Dedifferentiated amniotic fluid mesenchymal stem cell (primary cell): ENCODE measurements around the gene GYS2.

ENCODE experiments used
- DNase-seq: peaks from one replicate; pipeline ENCODE4 v3.0.0-alpha.2; 2016; ENCODE audit errors: extremely low spot score

GYS2 gene

DNA sequence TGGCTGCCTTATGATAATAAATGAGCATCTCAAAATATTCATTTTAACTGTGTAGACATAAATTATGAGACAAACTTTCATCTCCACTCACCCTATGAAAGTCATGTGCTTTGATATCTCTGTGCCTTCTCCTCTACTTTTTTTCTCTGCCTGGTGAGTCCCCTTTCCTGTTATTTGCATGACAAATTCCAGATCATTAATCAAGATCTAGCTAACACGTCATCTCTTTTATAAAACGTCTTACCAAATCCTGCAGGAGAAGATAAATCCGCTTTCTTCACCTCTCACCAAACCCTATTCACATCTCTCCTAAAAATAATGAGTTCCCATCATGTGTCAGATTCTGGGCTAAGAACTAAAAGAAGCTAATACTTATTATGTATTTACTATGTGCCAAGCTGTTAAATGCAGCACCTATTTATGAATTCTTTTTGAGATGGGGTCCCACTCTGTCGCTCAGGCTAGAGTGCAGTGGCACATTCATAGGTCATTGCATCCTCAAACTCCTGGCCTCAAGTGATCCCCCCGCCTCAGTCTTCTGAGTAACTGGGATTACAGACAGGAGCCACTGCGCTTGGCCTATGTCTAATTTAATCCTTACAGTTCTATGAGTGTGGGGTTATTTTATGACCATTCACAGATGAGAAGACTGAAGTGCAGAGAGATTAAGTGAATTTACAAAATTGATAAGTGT is 51.9 kb downstream of the GYS2 start:
- DNase-seq: no peak

DNA sequence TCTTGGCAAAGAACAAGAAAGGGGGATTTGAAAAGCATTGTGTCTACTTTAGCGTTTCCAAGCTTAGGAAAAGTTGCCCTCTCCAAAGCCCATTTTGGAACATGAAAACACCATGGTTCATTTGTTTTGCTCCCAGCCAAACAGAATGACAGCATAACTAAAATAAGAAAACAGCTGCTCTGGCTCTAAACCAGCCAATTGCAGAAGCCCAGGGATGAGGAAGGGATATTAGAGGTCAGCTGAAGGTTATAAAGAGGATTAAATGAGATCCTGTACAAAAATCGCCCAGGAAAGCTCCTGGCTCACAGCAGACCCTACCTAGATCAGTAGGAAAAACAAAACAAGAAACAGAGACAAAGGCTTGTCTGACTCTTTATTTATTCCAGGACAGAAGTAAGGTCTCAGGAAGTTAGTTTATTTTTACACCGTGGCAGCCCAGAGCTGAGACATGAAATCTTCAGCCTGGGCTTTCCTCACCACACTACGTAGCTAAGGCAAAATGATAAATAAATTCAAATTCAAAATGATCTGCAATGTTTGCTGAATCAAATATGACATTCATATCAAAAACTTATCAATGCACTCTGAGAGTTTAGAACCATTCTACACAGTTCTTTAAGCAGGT is 52.7 kb downstream of the GYS2 start:
- DNase-seq: no peak

GRCh38 chr12:21547437-21547836 is 57.2 kb downstream of the GYS2 start:
- no peak for DNase-seq

GRCh38 chr12:21546716-21547115 is 57.9 kb downstream of the GYS2 start:
- no peak for DNase-seq

- no peak for DNase-seq
These were observed 59.1 kb downstream of the GYS2 start for GRCh38 chr12:21545557-21545956.

DNA sequence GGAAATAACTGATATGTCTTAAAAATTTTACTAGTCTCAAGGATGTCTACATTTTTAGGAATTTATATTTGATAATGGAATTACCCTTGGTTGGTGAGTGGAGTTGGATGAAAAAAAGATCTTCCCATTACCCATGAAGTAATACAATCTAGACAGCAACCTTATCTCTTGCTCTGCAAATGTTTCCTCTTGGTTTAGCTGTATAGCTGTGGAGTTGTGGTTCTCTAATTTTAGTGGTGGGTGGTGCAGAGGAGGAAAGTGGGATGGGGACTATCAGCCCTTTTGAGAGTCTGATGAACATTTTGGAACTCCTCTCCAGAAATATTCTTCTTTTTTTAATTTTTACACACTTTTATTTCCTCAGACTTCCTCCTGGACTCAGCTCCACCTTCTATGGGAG is 61.5 kb downstream of the GYS2 start:
- DNase-seq: no peak

- no peak for DNase-seq
These were observed 62.2 kb downstream of the GYS2 start for GRCh38 chr12:21542403-21542802.

DNA sequence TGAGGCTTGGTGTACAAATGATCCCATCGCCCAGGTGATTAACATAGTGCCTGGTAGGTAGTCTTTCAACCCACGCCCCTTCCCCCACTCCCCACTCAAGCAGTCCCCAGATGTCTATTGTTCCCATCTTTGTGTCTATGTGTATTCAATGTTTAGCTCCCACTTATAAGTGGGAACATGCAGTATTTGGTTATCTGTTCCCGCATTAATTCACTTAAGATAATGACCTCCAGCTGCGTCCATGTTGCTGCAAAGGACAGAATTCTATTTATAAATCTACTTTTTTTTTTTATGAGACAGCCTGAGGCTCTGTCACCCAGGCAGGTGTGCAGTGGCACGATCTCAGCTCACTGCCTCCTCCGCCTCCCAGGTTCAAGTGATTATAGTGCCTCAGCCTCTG is 62.9 kb downstream of the GYS2 start:
- DNase-seq: no peak

- DNase-seq: no peak
These were observed 64.8 kb downstream of the GYS2 start for GRCh38 chr12:21539797-21540196.

- DNase-seq: no peak
These were observed 66.5 kb downstream of the GYS2 start for GRCh38 chr12:21538061-21538653.

DNA sequence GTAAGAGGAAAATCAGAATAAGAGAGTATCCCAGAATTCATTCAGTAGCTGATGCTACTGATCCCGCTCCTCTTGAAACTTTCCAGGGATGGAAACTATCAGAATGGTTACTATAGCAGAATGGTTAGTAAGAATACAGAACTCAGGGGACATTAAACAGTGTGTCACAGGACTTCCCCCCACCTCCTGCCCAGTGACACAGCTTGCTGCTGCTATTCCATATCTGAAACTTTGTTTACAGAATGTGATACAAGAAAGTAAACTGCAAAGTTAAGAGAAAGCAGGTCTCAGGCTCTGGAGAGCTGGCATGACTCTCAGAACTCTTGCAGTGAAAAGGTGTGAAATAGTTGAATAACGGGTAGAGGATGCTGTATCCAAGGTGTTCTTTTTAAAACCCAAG is 75.2 kb downstream of the GYS2 start:
- no peak for DNase-seq

DNA sequence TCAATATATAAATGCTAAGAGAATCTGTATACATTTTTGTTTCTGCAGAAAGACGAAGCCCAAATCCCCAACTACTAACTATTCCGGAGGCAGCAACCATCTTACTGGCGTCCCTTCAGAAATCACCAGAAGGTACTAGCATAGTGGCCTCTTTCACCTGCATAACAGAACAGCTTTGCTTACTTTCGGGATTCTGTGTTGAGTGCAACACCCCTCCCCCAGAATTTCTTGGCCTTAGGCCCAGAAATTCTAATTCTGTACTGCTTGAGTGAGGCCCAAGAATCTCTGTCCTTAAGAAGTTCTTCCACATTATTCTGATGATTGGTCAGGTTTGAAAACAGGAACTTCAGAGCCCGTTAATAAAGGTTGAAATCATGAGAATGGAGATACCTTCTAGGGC is 75.7 kb downstream of the GYS2 start:
- no peak for DNase-seq

- peak; percentile 46 for DNase-seq
These were observed 77.0 kb downstream of the GYS2 start for GRCh38 chr12:21527451-21528180.

- no peak for DNase-seq
These were observed 77.8 kb downstream of the GYS2 start for GRCh38 chr12:21526721-21527345.

- no peak for DNase-seq
These were observed 78.6 kb downstream of the GYS2 start, which contains the start of gene SPX for GRCh38 chr12:21526053-21526452. Gene SPX (plus strand): TSS chr12:21526296. CDS start chr12:21526473, 177 bp downstream.

DNA sequence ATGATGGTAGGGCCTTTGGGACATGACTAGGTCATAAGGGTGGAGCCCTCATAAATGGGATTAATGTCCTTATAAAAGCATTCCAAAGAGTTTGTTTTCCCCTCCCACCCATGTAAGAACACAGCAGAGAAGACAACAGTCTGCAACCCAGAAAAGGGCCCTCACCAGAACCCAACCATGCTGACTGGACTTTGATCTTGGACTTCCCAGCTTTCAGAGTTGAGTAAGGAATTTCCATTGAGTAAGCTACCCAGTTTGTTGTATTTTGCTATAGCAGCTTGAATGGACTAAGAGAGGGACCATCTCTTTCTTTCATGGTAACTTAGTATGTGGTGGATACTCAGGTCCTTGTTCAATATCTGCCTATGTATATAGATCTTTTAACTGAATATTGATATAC is 81.5 kb downstream of the GYS2 start:
- DNase-seq: no peak

DNA sequence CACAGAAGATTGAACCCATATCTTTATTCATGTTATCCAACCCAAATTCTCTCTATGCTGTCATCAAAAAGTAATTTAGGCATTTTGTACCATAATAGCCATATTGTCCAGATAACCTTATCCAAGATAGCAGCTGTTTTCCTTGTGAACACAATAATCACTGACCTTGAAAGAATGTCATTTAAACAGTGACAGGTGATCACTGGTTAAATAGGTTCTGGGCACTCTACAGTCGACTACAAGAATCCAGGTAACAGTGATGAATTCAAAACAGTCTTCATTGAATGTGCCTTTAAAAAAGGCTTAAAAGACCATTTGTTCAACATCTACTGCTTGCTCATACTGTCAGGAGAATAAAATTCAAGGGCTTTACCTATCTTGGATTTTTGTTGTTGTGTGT is 83.1 kb downstream of the GYS2 start:
- DNase-seq: no peak

GRCh38 chr12:21518451-21518850 is 86.2 kb downstream of the GYS2 start:
- no peak for DNase-seq

DNA sequence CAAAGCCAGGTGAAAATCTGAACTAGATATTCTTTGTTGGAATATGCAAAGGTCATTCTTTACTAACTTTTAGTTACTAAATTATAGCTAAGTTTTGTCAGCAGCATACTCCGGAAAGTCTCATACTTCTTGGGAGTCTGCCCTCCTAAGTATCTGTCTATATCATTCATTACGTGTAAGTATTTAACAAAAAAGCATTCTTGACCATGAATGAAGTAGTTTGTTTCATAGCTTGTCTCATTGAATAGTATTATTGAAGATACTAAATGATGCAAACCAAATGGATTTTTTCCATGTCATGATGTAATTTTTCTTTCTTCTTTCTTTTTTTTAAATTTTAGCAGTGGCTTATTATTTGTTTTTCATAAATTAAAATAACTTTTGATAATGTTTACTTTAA is 88.4 kb downstream of the GYS2 start:
- no peak for DNase-seq

DNA sequence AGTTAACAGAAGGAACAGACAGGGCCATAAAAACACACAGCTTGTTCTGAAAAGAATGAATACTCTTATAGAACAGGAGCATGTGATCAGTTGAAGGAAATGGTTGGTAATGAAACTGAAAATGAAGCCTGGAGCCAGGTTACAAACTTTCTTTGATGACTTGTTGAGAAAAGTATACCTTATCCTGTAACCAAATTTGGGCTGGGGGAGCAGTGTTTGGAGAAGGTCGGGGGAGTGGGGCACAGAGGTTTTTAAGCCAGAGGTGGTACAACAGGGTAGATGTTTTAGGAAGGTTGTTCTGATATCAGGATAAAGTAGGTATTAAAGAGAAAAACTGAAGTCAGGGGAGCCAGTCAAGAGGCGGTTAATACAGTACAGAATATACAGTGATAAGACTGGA is 94.9 kb downstream of the GYS2 start:
- DNase-seq: no peak

DNA sequence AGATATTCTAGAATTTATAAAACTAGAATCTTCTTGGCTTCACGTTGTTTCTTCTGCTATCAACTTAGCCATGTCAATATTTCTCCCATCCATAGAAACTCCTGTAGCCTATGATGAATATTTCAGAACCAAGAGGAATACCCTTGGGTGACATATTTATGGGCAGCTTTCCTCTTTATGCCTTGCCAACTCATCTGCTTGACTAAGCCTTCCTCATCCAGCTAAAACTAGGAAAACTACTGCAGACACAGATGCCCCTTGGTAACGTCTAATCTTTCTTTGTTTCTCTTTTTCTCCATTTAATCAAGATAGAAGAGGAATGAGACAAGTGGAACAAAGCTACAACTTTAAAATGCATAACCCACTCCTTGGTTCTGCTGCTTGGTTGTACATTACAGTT is 96.8 kb downstream of the GYS2 start:
- DNase-seq: no peak

DNA sequence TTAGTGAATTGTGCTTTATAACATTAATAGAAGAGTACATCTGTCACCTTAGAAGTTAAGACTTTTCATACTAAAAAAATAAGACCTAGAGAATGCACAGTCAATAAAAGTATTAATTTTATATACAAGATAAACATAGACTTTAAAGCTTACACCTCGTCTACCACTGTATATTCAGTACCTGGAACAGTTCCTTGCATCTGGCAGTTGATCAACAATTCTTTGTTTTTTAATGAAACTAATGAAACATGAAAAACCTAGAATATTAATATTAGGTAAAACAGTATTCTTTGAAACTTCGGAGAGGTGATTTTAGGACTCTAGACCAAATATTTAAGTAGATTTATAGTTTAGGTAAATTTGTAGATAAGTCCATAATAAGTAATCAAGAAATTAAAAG is 98.8 kb downstream of the GYS2 start:
- DNase-seq: no peak
